HG03060 (cell line): ENCODE data around the gene L3MBTL4.

Source experiments
- ATAC-seq: cut with Tn5 transposase; IDR thresholded peaks from one replicate; pipeline ENCODE4 v1.9.1; 2021; ENCODE audit warnings: low read depth, moderate number of reproducible peaks; ENCODE audit not compliant: unreplicated experiment

Gene L3MBTL4

DNA sequence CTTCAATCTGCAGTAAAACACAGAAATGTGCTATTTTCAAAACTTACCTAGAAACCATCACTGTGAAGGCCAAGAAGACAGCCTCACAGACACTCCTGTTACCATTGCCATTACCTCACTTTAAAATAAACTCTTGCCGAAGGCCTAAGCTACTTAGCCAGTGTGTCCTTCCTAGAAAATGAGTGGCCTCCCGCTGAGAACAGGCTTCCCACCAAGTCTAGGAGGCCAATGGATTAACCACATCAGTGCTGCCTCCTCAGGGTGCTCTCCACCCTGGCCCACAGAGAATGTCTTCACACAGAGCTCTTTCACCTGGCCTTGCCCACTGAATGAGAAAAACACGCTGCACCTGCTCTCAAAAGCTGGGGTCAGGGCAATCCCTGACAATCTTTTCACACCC lies 47.5 kb downstream of the L3MBTL4 start:
- no peak for ATAC-seq

DNA sequence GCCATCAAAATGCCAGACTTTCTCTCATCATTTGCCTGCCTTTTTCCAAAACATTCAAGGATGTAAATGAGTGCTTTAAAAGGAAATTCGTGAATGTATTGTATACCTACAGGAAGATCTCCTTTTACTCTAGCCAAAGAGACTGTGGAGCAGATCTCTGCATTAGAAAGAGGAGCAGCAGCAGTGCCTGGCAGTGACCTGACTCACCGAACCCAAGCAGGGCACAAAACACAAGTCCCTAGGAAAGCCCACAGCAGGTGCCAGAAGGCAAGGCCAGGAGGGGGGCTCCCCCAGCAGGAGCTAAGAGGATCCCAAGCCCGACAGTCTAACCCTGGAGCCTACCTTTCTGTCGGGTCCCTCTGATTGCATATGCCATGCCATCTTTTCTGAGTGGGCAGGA lies 47.9 kb downstream of the L3MBTL4 start:
- ATAC-seq = no peak

DNA sequence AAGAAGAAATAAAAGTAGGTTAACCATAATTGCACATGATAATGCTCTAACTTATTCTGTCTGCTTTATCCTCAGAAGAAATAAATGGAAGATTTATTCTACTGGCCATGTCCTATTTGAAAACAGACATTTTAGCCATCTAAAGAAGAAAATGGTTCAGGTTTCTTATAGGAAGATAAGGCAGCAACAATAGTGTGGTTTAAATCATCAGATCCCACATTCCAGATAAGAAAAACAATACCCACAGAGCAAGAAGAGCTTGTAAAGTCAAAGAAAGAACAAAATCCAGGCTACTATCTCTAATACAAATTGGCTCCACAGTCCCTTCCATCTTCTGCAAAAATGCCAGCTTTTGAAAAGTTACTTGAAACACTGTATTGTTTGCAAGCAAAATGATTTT lies 49.3 kb downstream of the L3MBTL4 start:
- ATAC-seq = no peak

DNA sequence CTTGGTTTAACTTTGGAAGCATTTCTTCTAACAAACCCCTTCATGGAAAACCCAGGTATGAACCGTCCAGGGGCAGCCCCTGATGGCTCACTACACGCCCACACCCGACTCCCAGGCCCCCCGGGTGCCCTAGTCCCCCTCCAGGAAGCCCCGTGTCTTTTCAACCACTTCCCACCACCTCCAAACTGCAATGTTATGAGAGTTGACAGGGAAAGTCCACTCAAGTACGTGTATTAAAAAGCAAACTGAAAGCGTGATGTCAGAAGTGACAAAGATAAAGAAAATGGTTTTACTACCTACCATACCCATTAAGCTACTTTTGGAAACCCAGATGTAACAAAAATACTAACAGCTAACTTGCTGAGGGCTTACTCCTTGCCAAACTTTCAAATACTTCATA lies 51.5 kb downstream of the L3MBTL4 start:
- no peak for ATAC-seq

DNA sequence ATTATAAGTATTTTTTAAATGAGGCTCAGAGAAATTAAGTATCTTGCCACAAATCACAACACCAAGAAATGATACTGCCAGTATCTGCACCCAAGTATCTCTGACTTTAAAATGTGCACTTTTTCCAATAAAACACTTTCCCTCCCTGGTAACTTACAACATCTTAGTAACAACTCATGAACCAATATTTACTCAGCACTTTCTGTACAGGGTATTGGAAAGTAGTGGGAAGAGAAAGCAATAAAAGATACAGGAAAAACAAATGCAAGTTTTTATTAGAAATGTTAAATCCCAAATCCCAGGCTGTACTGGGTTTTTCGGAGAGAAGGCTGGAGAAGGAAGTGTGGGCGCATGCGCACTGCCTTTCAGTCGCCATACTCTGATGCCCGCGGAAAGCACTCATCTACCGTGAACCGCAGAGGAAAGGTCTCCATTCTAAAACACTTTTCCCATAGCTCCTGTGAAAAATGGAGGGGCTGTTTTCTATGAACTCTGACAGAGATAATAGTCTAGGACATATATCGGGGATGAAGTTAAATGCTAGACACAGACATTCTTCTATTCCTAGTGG lies 52.1 kb downstream of the L3MBTL4 start:
- no peak for ATAC-seq

DNA sequence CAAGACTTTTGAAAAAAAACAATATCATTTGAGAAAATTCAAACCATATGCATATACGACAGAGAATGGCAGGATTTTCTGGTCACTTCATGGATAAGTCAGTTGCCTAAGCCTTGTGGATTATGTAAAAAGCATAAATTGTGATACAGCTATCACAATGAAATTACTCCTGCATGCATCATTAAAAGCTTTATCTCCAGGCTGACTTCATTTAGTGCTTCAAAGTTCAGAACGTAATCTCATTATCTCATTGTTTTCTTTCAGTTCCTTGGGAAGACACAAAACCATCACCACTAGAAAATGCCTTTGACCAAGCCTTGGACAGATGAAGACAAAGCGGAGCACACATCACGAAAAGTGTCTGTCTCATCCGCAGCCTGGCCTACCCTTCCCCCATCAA lies 57.0 kb downstream of the L3MBTL4 start:
- ATAC-seq = no peak

DNA sequence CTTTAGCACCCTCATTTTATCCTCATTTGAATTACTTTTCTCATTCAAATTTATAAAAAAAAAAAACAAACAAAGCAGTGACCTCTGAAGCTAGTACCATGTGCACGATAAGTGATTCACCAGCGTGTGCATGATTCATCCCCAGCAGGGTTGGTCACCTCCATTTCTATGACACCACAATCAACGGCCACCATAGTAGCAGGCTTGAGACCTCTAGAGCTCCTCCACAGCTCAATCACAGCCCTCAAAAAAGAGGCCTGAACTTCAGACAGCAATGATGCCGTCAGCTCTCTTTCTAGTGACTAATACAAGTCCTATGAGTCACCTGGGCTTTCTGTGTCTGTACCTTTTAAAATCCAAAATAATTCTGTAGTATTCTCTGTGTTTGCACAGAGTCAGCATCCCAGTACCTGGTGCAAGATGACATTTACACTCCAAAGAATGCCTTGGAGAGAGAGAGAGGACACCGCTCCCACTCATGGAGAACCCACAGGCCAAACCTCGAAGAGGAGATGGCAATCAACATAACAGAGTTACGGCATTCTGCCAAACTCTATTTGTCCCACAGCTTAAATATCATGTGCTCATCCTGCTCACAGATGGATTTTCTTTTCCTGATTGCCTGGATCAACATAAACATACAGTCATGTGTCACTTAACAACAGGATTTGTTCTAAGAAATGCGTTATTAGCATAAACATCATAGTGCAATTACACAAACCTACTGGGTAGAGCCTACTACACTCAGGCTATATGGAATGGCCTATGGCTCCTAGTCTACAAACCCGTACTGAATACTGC lies 58.7 kb downstream of the L3MBTL4 start:
- ATAC-seq = peak; percentile 73

DNA sequence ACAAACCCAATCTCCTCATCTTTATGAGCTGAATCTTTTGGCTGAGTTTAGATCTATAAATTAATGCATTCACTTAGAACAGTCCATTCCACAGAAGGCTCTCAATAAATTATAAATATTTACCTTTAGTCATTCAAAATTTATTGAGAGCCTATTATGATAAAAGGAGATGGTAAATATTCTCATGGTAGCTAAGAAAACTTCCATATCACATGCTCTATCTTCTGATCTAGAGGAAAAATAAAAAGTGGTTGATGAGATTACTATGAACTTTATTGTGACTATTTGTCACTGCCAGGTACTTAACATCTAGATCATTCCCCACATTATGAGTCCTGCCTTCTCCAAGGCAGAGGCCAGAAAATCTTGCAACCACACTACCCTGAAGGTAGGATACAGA lies 62.4 kb downstream of the L3MBTL4 start:
- no peak for ATAC-seq

DNA sequence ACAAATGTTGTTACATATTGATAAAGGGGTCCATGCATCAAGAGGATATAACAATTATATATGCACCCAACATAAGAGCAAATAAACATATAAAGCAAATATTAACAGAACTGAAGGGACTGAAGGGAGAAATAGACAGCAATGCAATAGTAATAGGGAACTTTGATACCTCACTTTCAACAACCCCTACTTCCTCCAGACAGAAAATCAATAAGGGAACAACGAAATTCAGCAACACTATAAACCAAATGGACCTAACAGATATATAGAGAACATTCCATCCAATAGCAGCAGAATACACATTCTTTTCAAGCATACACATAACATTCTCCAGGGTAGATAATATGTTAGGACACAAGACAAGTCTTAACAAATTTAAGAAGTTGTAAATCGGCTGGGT lies 71.7 kb downstream of the L3MBTL4 start:
- no peak for ATAC-seq

DNA sequence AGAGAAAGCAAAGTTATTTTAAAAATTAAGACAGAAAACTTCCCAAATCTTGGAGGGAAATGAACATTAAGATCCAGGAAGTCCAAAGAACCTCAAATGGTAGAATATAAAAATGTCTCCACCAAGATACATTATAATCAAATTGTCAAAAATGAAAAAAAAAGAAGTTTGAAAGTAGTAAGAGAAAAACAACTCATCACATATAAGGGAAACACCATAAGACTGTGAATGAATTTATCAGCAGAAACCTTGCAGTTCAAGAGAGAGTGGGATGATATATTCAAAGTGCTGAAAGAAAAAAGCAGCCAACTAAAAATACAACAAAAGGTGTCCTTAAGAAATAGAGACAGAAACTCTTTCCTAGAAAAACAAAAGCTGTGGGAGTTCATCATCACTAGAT lies 73.0 kb downstream of the L3MBTL4 start:
- ATAC-seq = no peak

DNA sequence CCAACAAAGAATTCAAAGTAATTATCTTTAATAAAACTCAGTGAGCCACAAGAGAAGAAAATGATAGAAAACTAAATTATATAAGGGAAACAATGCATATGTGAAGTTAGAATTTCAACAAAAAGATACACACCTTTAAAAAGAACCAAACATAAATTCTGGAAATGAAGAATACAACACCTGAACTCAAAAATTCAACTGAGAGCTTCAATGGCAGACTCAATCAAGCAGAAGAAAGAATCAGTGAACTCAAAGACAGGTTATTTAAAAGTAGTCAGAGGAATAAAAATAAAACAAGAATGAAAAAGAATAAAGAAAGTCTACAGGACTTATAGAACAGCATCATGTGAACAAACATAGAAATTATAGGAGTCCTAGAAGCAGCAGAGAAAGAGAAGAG lies 73.4 kb downstream of the L3MBTL4 start:
- no peak for ATAC-seq

DNA sequence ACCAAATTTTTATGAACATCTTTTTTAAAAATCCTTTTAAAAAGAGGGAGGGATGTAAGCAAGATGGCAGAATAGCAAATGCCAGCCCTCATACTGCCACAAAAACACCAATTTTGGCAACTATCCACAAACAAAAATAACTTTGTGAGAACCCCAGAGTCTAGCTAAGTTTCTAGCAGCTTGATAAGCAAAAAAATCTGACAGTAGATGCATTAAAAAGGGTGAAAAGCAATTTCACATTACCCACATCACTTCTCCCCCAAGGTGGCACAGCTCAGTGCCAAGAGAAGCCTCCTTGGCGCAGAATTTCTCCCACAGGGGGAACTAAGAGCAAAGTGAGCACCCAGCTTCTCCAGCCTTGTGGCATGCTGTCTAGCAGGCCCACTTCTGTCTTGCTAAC lies 74.6 kb downstream of the L3MBTL4 start:
- no peak for ATAC-seq

DNA sequence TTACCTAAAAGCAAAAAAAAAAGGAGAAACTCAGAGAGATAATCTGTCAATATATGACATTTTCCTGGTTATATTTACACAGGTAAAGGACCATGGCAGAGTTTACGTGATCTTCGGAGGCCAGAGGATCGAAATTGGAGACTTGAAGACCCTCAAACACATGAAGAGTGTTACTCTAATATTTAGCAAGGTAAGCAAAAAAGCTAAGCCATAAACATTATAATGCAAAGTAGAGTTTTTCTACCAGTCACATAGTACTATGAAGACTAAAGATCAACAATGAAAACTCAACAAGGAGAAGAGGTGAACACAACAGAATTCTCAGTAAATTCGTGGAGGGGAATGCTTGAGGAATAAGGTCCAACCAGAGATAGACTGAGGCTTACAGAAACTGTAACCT lies 78.5 kb downstream of the L3MBTL4 start:
- no peak for ATAC-seq

DNA sequence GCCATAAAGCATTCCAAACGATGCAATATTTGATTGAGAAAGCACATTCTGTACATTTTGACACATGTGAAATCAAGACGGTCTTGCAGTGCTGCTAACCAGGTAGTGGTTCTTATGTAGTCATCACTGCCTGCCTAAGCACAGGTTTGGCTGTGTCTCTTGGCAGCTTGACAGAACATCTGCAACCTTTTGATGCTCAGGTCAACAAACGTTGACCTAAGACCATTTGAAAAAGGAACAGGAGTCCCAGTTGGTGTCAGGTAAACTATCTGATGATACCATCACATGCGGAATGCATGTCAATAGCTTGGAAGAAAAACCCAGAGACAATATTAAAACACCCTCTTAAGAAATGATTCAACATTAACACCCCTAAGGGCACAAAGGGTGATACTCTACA lies 80.7 kb downstream of the L3MBTL4 start:
- no peak for ATAC-seq

DNA sequence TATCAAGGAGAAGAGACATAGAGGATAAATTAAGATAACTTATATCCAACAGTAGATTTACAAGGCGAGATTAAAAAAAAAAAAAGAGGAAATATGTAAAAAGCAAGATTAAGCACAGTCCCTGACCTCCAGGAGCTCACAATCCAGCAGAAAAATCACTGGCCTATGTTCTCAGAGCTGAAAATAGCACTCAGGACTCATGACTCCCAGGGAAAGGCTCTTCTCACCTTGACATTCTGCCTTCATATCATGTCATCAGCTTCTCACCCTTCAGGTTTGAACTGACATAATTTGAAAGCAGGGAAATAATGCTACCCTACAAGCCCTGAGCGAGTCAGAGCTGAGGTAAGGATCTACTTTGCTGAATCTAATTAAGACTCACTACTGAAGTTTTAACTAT lies 82.8 kb downstream of the L3MBTL4 start:
- ATAC-seq = no peak

DNA sequence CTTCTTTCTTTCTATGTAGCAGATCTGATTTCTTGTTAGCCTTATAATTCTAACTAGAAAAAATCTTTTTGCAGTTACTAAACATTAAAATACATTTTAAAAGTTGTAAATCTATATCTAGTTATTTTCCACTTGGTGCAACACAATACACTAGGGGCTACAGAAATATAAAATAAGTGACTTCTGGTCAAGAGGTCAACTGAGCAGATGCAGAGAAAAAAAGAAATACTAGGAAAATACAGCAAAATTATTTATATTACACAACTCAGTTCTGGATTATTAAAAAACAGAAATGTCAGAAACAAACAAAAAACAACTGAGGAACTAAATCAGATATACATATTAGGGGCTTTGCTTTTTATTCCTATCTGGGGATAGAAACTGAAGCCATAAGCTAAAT lies 83.9 kb downstream of the L3MBTL4 start:
- no peak for ATAC-seq

DNA sequence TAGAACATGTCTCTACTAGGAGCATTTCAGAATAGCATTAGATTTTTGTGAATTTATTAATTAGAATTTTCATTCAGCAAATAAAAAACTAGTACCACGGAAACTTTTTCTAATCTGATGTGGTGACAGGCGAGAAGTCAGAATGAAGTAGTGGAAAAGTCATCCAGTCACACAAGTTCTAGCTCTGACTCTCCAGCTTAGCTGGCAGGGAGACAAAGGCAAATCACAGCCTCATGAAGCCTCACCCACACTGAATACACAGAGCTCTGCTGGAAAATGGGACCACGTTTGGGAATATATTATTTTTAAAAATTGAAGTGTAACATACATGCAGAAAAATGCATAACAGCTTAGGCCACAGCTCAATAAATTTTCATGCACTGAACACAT lies 86.1 kb downstream of the L3MBTL4 start:
- ATAC-seq = no peak

DNA sequence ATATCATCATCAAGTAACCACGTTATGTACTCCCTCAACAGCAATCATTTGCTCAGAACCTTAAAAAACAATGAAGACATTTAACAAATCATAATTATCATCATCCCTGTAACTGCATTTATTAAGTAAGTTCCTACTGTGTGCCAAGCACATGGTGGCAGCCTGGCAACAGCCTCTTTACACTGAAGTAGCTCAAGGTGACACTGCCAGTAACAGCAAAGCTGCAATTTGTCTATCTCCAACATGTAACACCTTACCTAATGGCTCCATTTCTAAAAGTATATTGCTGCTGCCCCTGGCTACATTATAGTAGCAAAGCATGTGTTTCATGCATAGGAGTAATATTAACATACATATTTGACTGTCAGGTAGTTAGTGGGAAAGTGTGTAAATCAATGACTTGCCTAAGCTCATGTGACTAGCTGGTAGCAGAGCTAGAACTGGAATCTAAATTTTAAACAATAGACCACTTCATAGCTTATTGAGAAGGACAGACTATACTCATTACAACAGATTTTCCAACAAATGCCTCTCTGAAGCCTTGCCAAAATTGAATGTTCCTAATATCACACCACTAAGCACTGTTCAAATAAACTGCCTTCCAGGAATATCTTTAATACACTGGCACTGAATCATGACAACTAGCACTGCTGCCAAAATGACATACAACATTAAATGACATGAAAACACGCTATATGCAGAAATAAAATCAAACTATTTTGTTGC lies 86.7 kb downstream of the L3MBTL4 start:
- ATAC-seq = no peak

DNA sequence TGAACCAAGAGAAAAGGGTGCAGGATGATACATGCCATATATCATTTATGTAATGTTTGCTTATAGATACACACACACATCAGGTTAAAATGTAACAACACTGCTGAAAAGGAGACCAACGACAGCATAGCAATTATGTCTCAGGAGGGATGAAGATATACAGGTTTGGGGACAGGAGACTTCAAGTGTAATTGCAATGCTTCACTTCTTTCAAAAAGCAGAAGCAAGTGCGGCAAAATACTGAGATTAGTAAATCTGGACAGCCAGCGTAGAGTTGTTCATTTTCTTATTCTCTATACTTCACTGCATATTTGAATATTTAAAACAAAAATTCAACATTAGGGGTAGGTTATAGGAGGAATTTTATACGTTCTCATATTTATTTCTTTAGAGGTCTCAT lies 87.2 kb downstream of the L3MBTL4 start:
- ATAC-seq = no peak

DNA sequence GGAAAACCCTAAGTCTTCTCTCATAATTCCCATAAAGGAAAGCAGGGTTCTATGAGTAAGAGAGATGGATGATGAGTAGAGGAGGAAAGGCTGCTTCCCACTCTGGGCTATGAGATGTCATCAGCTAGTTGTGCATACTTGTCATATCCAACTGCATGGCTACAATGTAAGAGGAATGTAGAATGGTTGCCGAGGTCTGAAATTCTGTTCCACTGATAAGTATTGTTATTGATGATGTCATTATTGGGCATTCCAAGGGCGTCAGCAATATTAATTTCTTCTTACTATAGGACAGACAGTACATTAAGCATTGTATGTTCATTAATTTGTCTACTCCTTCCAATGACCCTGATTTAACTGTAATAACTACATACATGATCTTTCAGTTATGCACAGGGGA lies 88.1 kb downstream of the L3MBTL4 start:
- ATAC-seq = no peak

DNA sequence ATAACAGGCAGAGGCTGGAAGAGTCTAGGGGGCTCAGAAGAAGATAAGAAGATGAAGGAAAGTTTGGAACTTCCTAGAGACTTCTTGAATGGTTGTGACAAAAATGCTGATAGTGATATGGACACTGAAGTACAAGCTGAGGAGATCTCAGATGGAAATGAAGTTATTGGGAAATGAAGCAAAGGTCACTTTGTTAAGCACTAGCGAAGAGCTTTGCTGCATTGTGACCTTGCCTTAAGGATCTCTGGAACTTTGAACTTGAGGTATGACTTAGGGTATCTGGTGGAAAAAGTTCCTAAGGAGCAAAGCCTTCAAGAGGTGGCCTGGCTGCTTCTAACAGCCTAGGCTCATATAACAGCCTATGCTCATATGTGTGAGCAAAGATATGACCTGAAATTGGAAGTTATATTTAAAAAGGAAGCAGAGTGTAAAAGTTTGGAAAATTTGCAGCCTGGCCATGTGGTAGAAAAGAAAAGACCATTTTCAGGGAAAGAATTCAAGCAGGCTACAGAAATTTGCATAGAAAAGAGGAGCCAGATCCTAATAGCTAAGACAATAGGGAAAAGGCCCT lies 91.3 kb downstream of the L3MBTL4 start:
- no peak for ATAC-seq
